IMR-90 (cell line): ENCODE results near the gene VDR. TPM values are rescaled to one million over a fixed set of nuclear protein-coding genes. Genes with fewer than 3 reads are reported as not detected.

Source experiments
- ATAC-seq: fragments of 200-7000 bp; cut with Tn5 transposase; 2 replicates; pipeline ENCODE4 v1.9.1; 2020; ENCODE audit warnings: low read depth, mild to moderate bottlenecking, moderate library complexity
- BruUV-seq: library from RNA; stranded (reverse); fragments of 400-500 nt; replicated peaks from 2 replicates; lab custom pipeline; 2021; lab: Mats Ljungman, UMichigan
- CTCF ChIA-PET: fragments of 300-600 bp; formaldehyde crosslinking; extraction: SDS; loops from one replicate; lab custom pipeline; 2021; ENCODE audit warnings: antibody characterized with exemption; lab: Yijun Ruan, JAX
- POLR2A ChIA-PET: fragments of 300-600 bp; sonication (Branson Sonifier 250); formaldehyde crosslinking; loops from one replicate; lab custom pipeline; 2022; ENCODE audit warnings: antibody characterized with exemption; ENCODE audit not compliant: unreplicated experiment; lab: Charles Lee
- DNase-seq: peaks from one replicate; pipeline ENCODE4 v3.0.0; 2013
- H2AFZ ChIP-seq: replicated peaks from 2 replicates; pipeline ENCODE3; 2013; ENCODE audit warnings: low read length, mild to moderate bottlenecking; ENCODE audit not compliant: poor library complexity
- H2AK5ac ChIP-seq: 2 replicates; pipeline ENCODE4 v1.6.1; 2013; ENCODE audit warnings: low read depth, low read length, inconsistent platforms
- H2AK9ac ChIP-seq: replicated peaks from 2 replicates; pipeline ENCODE3; 2013; ENCODE audit warnings: mild to moderate bottlenecking, low read depth, low read length, moderate library complexity; ENCODE audit not compliant: poor library complexity
- H2BK120ac ChIP-seq: 2 replicates; pipeline ENCODE4 v1.6.1; 2013; ENCODE audit warnings: low read depth, low read length, inconsistent platforms
- H2BK15ac ChIP-seq: 3 replicates; pipeline ENCODE4 v1.6.1; 2013; ENCODE audit warnings: low read depth, low read length, inconsistent platforms
- H2BK20ac ChIP-seq: 2 replicates; pipeline ENCODE4 v1.6.1; 2013; ENCODE audit warnings: low read depth, mild to moderate bottlenecking, inconsistent platforms, low read length, moderate library complexity
- H2BK5ac ChIP-seq: 2 replicates; pipeline ENCODE4 v1.6.1; 2013; ENCODE audit warnings: mild to moderate bottlenecking, low read depth, low read length, inconsistent platforms; ENCODE audit not compliant: poor library complexity, severe bottlenecking
- H3K14ac ChIP-seq: replicated peaks from 2 replicates; pipeline ENCODE4 v1.6.1; 2013; ENCODE audit warnings: low read depth, low read length, inconsistent platforms
- H3K18ac ChIP-seq: 2 replicates; pipeline ENCODE4 v1.6.1; 2013; ENCODE audit warnings: low read depth, low read length, control low read depth
- H3K23ac ChIP-seq: 2 replicates; pipeline ENCODE4 v1.6.1; 2013; ENCODE audit warnings: low read depth, low read length, inconsistent platforms
- H3K27ac ChIP-seq: 2 replicates; pipeline ENCODE4 v1.5.1; 2013; ENCODE audit warnings: mild to moderate bottlenecking, control low read depth, low read length; ENCODE audit not compliant: insufficient read depth
- H3K27me3 ChIP-seq: 2 replicates; pipeline ENCODE4 v1.6.1; 2013; ENCODE audit warnings: low read length; ENCODE audit not compliant: control insufficient read depth, insufficient read depth
- H3K36me3 ChIP-seq: 2 replicates; pipeline ENCODE4 v1.6.1; 2013; ENCODE audit warnings: low read length, mixed read lengths; ENCODE audit not compliant: control insufficient read depth, insufficient read depth
- H3K4ac ChIP-seq: 2 replicates; pipeline ENCODE4 v1.6.1; 2013; ENCODE audit warnings: low read depth, low read length, inconsistent platforms
- H3K4me1 ChIP-seq: 2 replicates; pipeline ENCODE4 v1.6.1; 2013; ENCODE audit warnings: low read length, mixed read lengths; ENCODE audit not compliant: control insufficient read depth, insufficient read depth
- H3K4me2 ChIP-seq: 2 replicates; pipeline ENCODE4 v1.6.1; 2013; ENCODE audit warnings: low read depth, mild to moderate bottlenecking, control low read depth, low read length, moderate library complexity
- H3K4me3 ChIP-seq: 2 replicates; pipeline ENCODE4 v1.5.1; 2013; ENCODE audit warnings: low read depth, mild to moderate bottlenecking, control low read depth, low read length, moderate library complexity; ENCODE audit not compliant: insufficient read depth
- H3K56ac ChIP-seq: 2 replicates; pipeline ENCODE4 v1.6.1; 2013; ENCODE audit warnings: low read length, inconsistent platforms; ENCODE audit not compliant: insufficient read depth; ENCODE audit errors: extremely low read depth
- H3K79me1 ChIP-seq, 2 experiments: 2 replicates each; pipeline ENCODE4 v1.6.1; 2013; ENCODE audit warnings: low read length in 2 of 2, inconsistent platforms in 1 of 2, low read depth in 1 of 2
- H3K9ac ChIP-seq: 2 replicates; pipeline ENCODE4 v1.6.1; 2013; ENCODE audit warnings: low read depth, low read length, control low read depth
- H3K9me1 ChIP-seq: 2 replicates; pipeline ENCODE4 v1.6.1; 2013; ENCODE audit warnings: low read length, inconsistent platforms; ENCODE audit not compliant: insufficient read depth
- H3K9me3 ChIP-seq: 2 replicates; pipeline ENCODE4 v1.6.1; 2013; ENCODE audit warnings: low read length; ENCODE audit not compliant: control insufficient read depth, insufficient read depth
- H4K20me1 ChIP-seq: 2 replicates; pipeline ENCODE4 v1.6.1; 2013; ENCODE audit warnings: low read length, inconsistent platforms; ENCODE audit not compliant: insufficient read depth
- H4K5ac ChIP-seq: 2 replicates; pipeline ENCODE4 v1.6.1; 2013; ENCODE audit warnings: mild to moderate bottlenecking, low read depth, low read length, control low read depth
- H4K8ac ChIP-seq, 2 experiments: 2 replicates each; pipeline ENCODE4 v1.6.1; 2013; ENCODE audit warnings: low read depth in 2 of 2, low read length in 2 of 2, control low read depth in 1 of 2, inconsistent platforms in 1 of 2
- H4K91ac ChIP-seq: 2 replicates; pipeline ENCODE4 v1.6.1; 2013; ENCODE audit warnings: low read depth, low read length, inconsistent platforms; ENCODE audit not compliant: insufficient read depth
- CTCF ChIP-seq: conservative IDR thresholded peaks from 2 replicates; pipeline ENCODE4 v1.5.1; 2012; ENCODE audit warnings: mild to moderate bottlenecking, low read depth, low read length, improper control_type of control experiment
- MAFK ChIP-seq: IDR thresholded peaks from 2 replicates; pipeline ENCODE4 v1.6.1; 2012; ENCODE audit warnings: low read depth, low read length, improper control_type of control experiment
- MXI1 ChIP-seq: IDR thresholded peaks from 2 replicates; pipeline ENCODE4 v1.6.1; 2012; ENCODE audit warnings: low read depth, mild to moderate bottlenecking, low read length, moderate library complexity, borderline replicate concordance
- POLR2A ChIP-seq: IDR thresholded peaks from 2 replicates; pipeline ENCODE4 v1.6.1; 2012; ENCODE audit warnings: mild to moderate bottlenecking, low read depth, low read length
- RAD21 ChIP-seq: IDR thresholded peaks from 2 replicates; pipeline ENCODE4 v1.6.1; 2012; ENCODE audit warnings: low read length, improper control_type of control experiment
- RCOR1 ChIP-seq: IDR thresholded peaks from 2 replicates; pipeline ENCODE4 v1.6.1; 2012; ENCODE audit warnings: mild to moderate bottlenecking, low read length, improper control_type of control experiment; ENCODE audit not compliant: insufficient replicate concordance
- RFX5 ChIP-seq: IDR thresholded peaks from 2 replicates; pipeline ENCODE4 v1.8.0; 2012; ENCODE audit warnings: low read depth, mild to moderate bottlenecking, low read length, moderate library complexity
- USF2 ChIP-seq: fragments of 150-350 bp; IDR thresholded peaks from 2 replicates; pipeline ENCODE4 v1.6.1; 2017; ENCODE audit warnings: mild to moderate bottlenecking, antibody characterized with exemption, low read length, low read depth
- WGBS, 2 experiments: methylation state at CpG; one replicate each; pipeline versions ENCODE4 v1.1.5 to v1.1.7; 2013; ENCODE audit warnings: missing lambda C conversion rate in 2 of 2; ENCODE audit not compliant: insufficient read length in 1 of 2; ENCODE audit errors: extremely low coverage in 2 of 2; 5-methylcytosine and 5-hydroxymethylcytosine counted together
- dilution Hi-C: fragments of 300-500 bp; cut with HindIII; formaldehyde crosslinking; loops from one replicate; pipeline ENCODE4 v1.14.3; 2018; ENCODE audit warnings: low sequenced_read_pairs; ENCODE audit not compliant: unreplicated experiment
- in situ Hi-C: fragments of 300-500 bp; cut with MboI; formaldehyde crosslinking; loops from 3 replicates; pipeline ENCODE4 v1.14.3; 2019; ENCODE audit warnings: low sequenced_read_pairs, inconsistent platforms, mixed read lengths
- intact Hi-C: fragments of 100-400 bp; cut with micrococcal nuclease; formaldehyde crosslinking; loops from 2 replicates; pipeline ENCODE4 v1.10.0; 2022
- polyA plus RNA-seq, 3 experiments: library from polyadenylated mRNA; depleted of rRNA; stranded (reverse); fragments of >200 nt; gene quantifications; 2 replicates each; pipeline ENCODE4 v1.2.3, GENCODE V29; 2012; ENCODE audit warnings: low replicate concordance in 1 of 3
- total RNA-seq: library from RNA; depleted of rRNA; stranded (reverse); fragments of >200 nt; gene quantifications from 2 replicates; pipeline ENCODE4 v1.2.3, GENCODE V29; 2012

VDR gene
- total and polyA plus RNA-seq, 2 of the 4 experiments (the other 2 are of a cell fraction): 5.4 to 8.5 TPM

- Histone ChIP-seq H3K79me1 (no peaks in the 10 kb centered on the region), H3K27me3 (peaks cover 14% of the 10 kb centered on the region), H3K36me3 (no peaks in the 10 kb centered on the region), H3K4me1 (peaks cover 3% of the 10 kb centered on the region), H2AFZ (no peak overlapping the region), H4K91ac (no peak overlapping the region), H4K5ac (no peak overlapping the region), H3K27ac (no peak overlapping the region), H3K56ac (no peak overlapping the region), H3K9me3 (no peaks in the 10 kb centered on the region), H2AK9ac (no peak overlapping the region), H2BK20ac (no peak overlapping the region), H4K20me1 (no peaks in the 10 kb centered on the region; the same call in 1 of the 2 replicates), H4K8ac (no peak overlapping the region), H3K4me2 (no peak overlapping the region), H3K14ac (no peak overlapping the region), H3K9me1 (peaks cover 10% of the 10 kb centered on the region; the same call in 1 of the 2 replicates), H3K4ac (no peak overlapping the region), H2BK120ac (no peak overlapping the region), H3K23ac (no peak overlapping the region), H2BK5ac (no peak overlapping the region), H3K9ac (no peak overlapping the region), H2AK5ac (peak overlapping the region; percentile 43; the same call in 1 of the 2 replicates), H3K4me3 (no peak overlapping the region), H3K18ac (no peak overlapping the region), H2BK15ac (no peak overlapping the region)
- dilution Hi-C loops: no loop called here
- no peak for DNase-seq
- in situ Hi-C loops: no loop called here
- POLR2A ChIA-PET: no interaction called here
- BruUV-seq: no TSS peak
- CTCF ChIA-PET: interaction anchor here (0.6 kb wide), 1 partner anchor 729 kb away, joined by 3 read pairs; no protein-coding TSS in a partner anchor
- 86% methylated on average over 4 of the region's 10 CpGs; no CpG with 5 or more reads in 1 of the 2 experiments for WGBS, 2 experiments
- TF ChIP-seq RAD21 (no peak), POLR2A (no peak), CTCF (no peak), MXI1 (no peak), RFX5 (no peak), USF2 (no peak), MAFK (no peak), RCOR1 (no peak)
- intact Hi-C loops: no loop called here
- no peak for ATAC-seq
Observed at GRCh38 chr12:47940773-47941474, 36.1 kb upstream of the VDR start.
